Stimulated activated CD8-positive, alpha-beta memory T cell treated with anti-CD3 and anti-CD28 coated beads, Interleukin-12 subunit alpha, Interleukin-12 subunit beta, amount 100 ng/mL, for 4 hours (primary cell): ENCODE results near the gene ELMO1.
"Not testable (repeated sequence)": the region's sequence is repeated elsewhere in the genome, so short reads cannot be mapped to it uniquely, and the experiment has no call there.

Experiments used
- DNase-seq: peaks from one replicate; pipeline ENCODE4 v3.0.0-alpha.2; 2020; ENCODE audit warnings: low read depth

Gene ELMO1

GRCh38 chr7:37187179-37187578 is 261.5 kb downstream of the ELMO1 start:
- no peak for DNase-seq

- DNase-seq = no peak
Observed at GRCh38 chr7:37186753-37187152, 261.9 kb downstream of the ELMO1 start.

DNA sequence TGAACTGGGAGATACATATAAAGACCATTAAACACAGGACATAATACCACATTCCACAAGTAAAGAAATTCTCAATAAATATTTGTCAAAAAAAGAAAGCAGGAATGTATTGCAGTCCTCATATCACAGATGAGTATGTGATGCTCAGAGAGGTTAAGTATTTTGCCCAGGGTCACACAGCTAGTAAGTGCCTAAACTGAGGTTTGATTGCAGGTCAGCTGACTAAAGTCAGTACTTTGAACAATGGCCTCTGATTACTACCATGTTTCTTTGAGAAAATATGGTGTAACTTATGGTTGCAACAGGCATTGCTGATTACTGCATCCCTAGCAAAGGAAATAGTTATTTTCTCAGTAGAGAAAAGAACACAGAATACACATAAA is 267.1 kb downstream of the ELMO1 start:
- no peak for DNase-seq

DNA sequence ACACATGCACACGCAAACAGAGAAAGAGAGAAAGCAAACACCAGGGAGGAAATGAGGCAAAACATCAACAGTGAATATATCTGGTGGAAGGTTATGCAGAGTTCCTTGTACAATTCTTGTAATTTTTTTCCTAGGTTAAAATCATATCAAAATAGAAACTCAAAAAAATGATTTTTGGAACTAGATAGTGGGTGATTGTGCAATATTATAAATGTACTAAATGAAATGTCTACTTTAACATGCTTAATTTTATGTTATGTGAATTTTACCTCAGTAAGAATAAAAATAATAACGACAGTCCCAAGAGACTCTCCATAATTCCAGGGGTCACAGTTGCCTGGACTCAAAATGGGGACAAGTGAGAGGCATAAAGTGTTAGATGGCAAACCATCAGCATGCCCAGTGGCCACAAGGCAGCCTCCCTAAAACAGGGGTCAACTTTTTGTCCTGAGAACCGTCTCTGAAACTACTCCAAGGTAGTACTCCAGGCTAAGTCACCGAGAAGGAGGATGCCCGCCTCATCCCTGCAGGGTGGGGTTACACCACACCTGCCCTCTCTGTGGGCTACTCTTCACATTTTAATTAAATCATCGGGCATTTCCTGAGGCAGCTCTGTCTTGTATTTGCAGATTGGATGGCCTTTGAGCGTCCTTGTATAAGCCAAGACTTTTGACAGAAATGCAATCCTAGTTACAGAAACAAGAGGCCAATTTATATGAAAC is 267.7 kb downstream of the ELMO1 start:
- DNase-seq = no peak

DNA sequence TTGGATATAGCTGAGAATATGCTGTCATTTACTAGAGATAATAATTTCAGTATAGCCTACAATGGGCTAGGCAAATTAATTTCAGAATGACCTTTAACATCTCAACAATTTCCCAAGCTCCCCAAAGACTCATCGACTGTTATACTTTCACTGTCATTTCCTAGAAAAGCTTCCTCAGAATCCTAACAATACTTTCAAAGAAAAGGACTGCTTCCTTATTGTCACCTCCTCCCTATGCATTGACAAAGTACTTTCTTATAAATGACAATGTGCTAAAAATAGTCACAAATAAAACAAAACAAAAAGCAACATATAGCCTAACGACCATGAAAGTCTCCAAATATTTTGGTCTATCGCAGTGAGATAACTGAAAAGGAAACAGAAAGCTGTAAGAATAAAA is 272.6 kb downstream of the ELMO1 start:
- DNase-seq = no peak

DNA sequence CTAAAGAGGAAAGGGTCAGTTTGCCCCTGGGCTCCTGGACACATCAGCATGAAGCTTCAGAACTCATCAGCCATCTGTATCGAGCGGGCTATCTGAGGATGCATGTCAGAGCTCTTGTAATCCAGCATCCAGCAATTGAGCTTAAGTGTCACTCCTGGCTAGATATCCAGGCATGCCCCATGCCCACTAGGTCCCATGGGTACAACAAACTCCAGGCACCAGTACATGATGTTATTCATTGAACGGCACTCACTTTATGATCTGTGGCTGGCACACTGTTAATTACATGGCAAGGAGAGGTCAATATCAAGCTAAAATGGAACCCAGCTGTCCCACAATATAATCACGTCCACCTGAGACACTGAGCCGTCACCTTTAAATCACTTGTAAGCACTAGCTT is 274.2 kb downstream of the ELMO1 start:
- DNase-seq = no peak

- no peak for DNase-seq
Observed at GRCh38 chr7:37173670-37174069, 275.0 kb downstream of the ELMO1 start.

- DNase-seq = no peak
Observed at GRCh38 chr7:37162106-37162505, 286.6 kb downstream of the ELMO1 start.

- DNase-seq = no peak
Observed at GRCh38 chr7:37160656-37161055, 288.0 kb downstream of the ELMO1 start.

DNA sequence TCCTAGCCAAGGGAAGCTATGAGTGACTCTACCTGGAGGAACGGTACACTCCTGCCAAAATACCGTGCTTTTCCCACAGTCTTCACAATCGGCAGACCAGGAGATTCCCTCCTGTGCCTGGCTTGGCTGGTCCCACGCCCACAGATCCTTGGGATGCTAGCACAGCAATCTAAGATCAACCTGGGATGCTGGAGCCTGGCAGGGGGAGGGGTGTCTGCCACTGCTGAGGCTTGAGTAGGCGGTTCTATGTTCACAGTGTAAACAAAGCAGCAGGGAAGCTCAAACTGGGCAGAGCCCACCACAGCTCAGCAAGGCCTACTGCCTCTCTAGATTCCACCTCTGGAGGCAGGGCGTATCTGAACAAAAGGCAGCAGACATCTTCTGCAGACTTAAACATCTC is 295.3 kb downstream of the ELMO1 start:
- DNase-seq = no peak

GRCh38 chr7:37151741-37152413 is 296.8 kb downstream of the ELMO1 start:
- DNase-seq = no peak

- DNase-seq = no peak
Observed at GRCh38 chr7:37150856-37151255, 297.8 kb downstream of the ELMO1 start.

GRCh38 chr7:37150180-37150579 is 298.5 kb downstream of the ELMO1 start:
- no peak for DNase-seq

DNA sequence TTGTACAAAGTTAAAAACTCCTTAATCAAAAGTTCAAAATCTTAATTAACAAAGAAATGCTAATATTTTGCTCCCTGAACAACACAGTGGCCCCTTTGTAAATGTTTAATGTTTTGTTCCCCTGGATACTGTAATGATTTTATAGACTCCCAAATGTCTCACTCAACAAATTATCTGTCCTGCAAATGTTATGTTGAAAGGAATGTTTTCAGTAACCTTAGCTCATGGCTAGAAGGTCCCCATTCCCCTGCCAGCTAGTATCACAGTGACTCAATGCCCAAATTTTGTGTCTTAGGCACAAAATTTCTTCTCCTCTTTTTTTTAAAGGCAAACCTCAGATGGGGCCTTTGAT is 298.9 kb downstream of the ELMO1 start:
- DNase-seq = no peak

GRCh38 chr7:37149051-37149772 is 299.5 kb downstream of the ELMO1 start:
- no peak for DNase-seq

DNA sequence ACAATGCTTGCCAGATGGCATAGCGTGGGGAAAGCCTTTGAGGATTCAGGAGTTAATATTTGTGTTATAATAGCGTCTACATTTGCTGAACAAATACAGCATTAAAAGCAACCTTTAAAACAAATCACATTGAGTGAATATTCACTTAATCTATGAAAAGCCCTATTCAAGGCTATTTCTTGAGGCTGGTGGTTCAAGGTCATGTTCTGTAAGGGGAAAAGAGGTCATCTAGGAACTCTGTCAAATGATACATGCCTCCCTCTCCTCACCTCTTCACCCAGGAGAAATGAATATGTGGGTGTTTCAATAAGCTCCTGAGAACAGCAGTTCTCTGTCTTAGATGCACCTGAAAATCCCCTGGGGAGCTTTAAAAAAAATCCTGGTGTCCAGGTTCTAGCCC is 303.0 kb downstream of the ELMO1 start:
- no peak for DNase-seq

GRCh38 chr7:37144423-37144822 is 304.2 kb downstream of the ELMO1 start:
- no peak for DNase-seq

DNA sequence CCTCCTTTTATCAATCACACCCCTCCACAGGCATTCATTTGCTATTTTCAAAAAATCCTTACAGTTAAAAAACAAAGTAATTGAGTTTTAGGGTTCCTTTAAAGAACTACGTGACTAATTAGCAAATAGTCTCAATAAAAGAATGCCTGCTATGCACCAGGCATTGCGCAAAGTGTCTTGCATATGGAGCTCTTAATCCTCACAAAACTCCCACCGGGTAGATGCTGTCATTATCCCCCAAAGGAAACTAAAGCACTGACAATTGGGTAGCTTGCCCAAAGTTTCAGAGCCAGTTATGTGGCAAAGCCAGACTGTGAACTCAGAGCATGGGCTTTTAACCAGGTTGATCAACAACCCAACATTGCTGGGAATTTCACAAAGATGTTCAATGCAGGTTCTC is 305.7 kb downstream of the ELMO1 start:
- DNase-seq = no peak

DNA sequence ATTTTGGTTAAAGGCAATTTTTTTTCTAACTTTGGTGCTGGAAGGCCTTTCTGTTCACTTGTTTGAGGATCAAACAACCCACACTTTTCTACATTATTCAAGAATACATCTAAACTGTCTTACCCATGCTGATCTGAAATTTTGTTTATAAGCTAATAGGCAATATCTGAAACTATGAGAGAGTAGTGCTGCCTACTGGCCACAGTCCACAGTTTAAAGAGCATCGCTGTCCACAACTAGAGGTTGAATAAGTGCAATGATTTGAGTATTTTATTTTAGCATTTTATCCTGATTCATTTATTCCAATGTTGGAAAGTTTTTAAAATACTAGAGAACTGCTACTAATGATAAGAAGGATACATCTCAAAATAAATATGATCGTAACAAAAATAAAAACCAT is 306.9 kb downstream of the ELMO1 start:
- DNase-seq = no peak

DNA sequence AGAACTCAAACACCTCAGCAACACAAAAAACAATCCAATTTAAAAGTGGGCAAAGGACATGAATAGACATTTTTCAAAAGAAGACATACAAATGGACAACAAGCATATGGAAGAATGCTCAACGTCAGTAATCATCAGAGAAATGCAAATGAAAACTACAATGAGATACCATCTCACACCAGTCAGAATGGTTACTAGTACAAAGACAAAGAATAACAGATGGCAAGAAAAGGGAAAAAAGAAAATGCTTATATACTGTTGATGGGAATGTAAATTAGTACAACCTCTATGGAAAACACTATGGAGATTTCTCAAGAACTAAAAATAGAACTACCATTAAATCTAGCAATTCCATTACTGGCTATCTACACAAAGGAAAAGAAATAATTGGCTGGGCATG is 314.8 kb downstream of the ELMO1 start:
- DNase-seq = not testable (repeated sequence)

GRCh38 chr7:37131855-37132254 is 316.8 kb downstream of the ELMO1 start:
- no peak for DNase-seq

DNA sequence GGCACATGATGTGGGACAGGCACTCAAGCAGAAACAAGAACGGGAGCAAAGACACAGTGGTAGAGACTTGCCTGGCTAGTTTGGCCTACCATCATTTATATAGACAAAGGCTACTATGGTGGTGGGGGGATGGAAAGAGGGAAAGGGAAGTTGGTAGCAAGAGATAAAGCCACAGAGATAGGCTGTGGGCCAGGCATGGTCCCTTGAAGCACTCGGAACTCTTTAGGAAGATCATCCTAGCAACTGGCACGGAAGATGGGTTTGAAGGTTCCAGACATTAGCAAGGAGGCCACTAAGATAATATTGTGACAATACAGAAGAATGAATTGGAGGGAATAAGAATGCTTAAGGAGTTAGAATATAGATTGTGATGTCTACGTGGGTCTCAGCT is 319.6 kb downstream of the ELMO1 start:
- DNase-seq = no peak

- no peak for DNase-seq
Observed at GRCh38 chr7:37128327-37129034, 320.2 kb downstream of the ELMO1 start.
